RWPE2 (cell line): ENCODE data around the gene ZNF653.

ENCODE experiments used
- ATAC-seq: fragments of 200-7000 bp; cut with Tn5 transposase; 3 replicates; pipeline ENCODE4 v1.9.1; 2021; ENCODE audit warnings: low read depth
- DNase-seq: peaks from one replicate; pipeline ENCODE4 v3.0.0-alpha.2; 2020; ENCODE audit warnings: low spot score
- H3K27ac ChIP-seq: fragments of 450-650 bp; 2 replicates; pipeline ENCODE4 v1.5.1; 2017; ENCODE audit warnings: mild to moderate bottlenecking; ENCODE audit not compliant: poor library complexity, severe bottlenecking
- H3K27me3 ChIP-seq: fragments of 250-450 bp; sonication (Bioruptor Pico); 2 replicates; pipeline ENCODE4 v1.5.1; 2021; ENCODE audit warnings: mild to moderate bottlenecking, moderate library complexity; ENCODE audit not compliant: insufficient read depth, poor library complexity, severe bottlenecking
- H3K36me3 ChIP-seq: fragments of 250-450 bp; sonication (Bioruptor Pico); 2 replicates; pipeline ENCODE4 v1.5.1; 2020; ENCODE audit warnings: low read depth, mild to moderate bottlenecking, moderate library complexity
- H3K4me1 ChIP-seq: fragments of 250-450 bp; sonication (Bioruptor Pico); 2 replicates; pipeline ENCODE4 v1.5.1; 2021; ENCODE audit warnings: mild to moderate bottlenecking, moderate library complexity; ENCODE audit not compliant: insufficient read depth, poor library complexity, severe bottlenecking
- H3K4me3 ChIP-seq: fragments of 250-450 bp; sonication (Bioruptor Pico); 2 replicates; pipeline ENCODE4 v1.5.1; 2021; ENCODE audit warnings: mild to moderate bottlenecking, moderate library complexity; ENCODE audit not compliant: severe bottlenecking
- H3K9me3 ChIP-seq: fragments of 250-450 bp; sonication (Bioruptor Pico); 2 replicates; pipeline ENCODE4 v1.5.1; 2021; ENCODE audit warnings: mild to moderate bottlenecking, moderate library complexity; ENCODE audit not compliant: severe bottlenecking
- CTCF ChIP-seq: fragments of 450-650 bp; IDR thresholded peaks from one replicate; pipeline ENCODE4 v1.5.1; 2017; ENCODE audit warnings: mild to moderate bottlenecking, moderate library complexity; ENCODE audit not compliant: poor library complexity, severe bottlenecking

The ZNF653 gene

DNA sequence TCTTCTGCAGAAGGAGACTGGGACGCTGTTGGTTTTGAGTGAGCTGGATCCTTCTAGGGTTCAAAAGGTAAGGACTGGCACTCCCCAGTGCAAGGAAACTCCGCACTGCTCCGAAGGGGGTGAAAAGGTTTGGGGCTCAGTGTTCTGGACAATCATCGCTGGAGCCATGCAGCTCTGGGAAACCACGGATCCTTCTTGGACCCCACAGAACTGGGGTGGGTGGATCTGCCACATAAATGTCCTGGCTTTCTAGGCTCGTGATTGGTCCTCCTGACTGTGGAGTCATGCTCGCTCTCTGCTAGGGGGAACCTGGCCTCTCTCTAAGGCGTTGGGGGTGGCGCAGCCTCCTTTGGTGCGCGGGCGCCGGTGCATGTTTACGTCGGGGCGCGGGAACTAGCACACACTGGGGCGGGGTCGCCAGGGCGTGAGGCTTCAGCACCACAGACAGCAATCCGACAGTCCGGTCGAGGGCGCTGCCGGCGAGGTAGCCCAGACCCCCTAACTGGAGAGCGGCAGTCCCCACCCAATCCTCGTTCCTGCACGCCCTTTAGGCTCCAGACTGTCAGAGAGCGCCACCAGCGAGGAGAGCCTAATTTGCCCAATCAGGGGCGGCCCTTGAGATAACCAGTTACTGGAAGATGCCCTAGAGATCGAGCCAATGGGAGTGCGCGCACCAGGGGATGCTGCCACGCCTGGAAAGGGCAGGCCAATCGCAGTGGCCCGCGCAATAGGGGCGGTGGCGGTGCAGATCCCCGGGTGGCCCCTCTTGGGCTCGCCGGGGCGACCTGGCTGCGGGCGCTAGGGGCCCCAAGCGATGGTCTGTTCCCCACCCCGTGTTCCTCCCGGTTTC is 23.9 kb downstream of the ZNF653 start:
- H3K4me1 ChIP-seq, result no peaks in the 10 kb centered on the region
- no peaks in the 10 kb centered on the region for H3K36me3 ChIP-seq
- no peak for TF ChIP-seq CTCF
- no peaks in the 10 kb centered on the region for H3K9me3 ChIP-seq
- peak overlapping the region; percentile 30 for H3K4me3 ChIP-seq
- no peak overlapping the region for H3K27ac ChIP-seq
- ATAC-seq (peak; percentile 87), DNase-seq (peak; percentile 82)
- H3K27me3 ChIP-seq, result peaks cover 27% of the 10 kb centered on the region

- DNase-seq (no peak), ATAC-seq (no peak)
- Histone ChIP-seq H3K9me3 (no peaks in the 10 kb centered on the region), H3K36me3 (no peaks in the 10 kb centered on the region), H3K27me3 (peaks cover 27% of the 10 kb centered on the region), H3K27ac (no peak within 1 kb of the TSS), H3K4me1 (no peaks in the 10 kb centered on the region), H3K4me3 (peak within 1 kb of the TSS; percentile 30)
- TF ChIP-seq CTCF, result no peak
These were observed 24.7 kb downstream of the ZNF653 start, which contains the start of gene ELAVL3 for GRCh38 chr19:11480715-11481533. TSS of gene ELAVL3 (minus strand) at chr19:11481046. CDS start at chr19:11480608, 438 bp downstream.

DNA sequence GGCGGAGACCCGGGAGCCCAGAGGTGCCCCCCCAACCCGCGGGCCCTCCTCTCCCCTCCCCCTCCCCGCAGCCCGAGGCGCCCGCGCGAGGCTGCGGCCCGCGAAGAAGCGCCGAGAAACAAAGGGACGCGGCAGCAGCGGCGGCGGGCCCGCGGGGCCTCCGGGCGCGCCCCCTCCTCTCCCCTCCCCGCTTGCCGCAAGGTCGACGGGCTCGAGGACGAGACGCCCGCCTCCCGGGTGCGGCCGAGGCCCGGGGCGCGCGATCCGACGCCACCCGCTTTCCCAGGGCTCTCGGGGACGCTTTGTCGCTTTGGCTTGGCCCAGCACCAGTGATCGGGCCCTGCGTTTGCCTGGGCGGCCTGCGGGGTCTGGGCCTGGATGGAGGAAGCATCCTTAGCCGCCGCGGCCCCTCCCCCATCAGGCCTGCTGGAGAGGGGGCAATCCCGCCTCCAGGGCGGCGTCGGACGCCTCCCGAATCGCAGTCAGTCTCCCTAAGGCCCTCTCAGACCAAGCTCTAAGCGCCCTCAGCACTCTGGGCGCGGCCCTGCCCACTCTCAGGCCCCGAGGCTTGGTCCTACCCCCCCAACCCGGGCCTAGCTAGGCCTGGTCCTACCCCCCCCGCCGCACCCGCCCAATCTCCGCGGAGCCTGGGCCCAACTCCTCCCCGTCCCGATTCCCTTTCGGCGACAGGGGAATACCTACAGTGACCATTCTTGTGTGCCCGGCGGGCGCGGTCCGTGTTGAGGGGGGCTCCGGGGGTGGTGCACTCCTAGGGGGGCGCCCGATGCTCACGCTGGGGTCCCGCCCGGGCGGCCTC is 25.5 kb downstream of the ZNF653 start:
- no peak for DNase-seq
- H3K4me1 ChIP-seq, result no peaks in the 10 kb centered on the region
- ATAC-seq, result no peak
- no peaks in the 10 kb centered on the region for H3K36me3 ChIP-seq
- H3K4me3 ChIP-seq, result no peak overlapping the region
- no peak overlapping the region for H3K27ac ChIP-seq
- peaks cover 27% of the 10 kb centered on the region for H3K27me3 ChIP-seq
- no peaks in the 10 kb centered on the region for H3K9me3 ChIP-seq
- no peak for TF ChIP-seq CTCF

GRCh38 chr19:11479090-11479897 is 26.3 kb downstream of the ZNF653 start:
- TF ChIP-seq CTCF, result no peak
- no peak for DNase-seq
- Histone ChIP-seq H3K27me3 (peaks cover 27% of the 10 kb centered on the region), H3K9me3 (no peaks in the 10 kb centered on the region), H3K4me1 (no peaks in the 10 kb centered on the region), H3K27ac (no peak overlapping the region), H3K36me3 (no peaks in the 10 kb centered on the region), H3K4me3 (no peak overlapping the region)
- ATAC-seq, result no peak
